ENCODE data around the gene ALKBH2.

- TF ChIP-seq POLR2A (IDR thresholded peaks at IDR 0.05) (no peak), CTCF (IDR thresholded peaks at IDR 0.05) (no peak)
Measured at GRCh38 chr12:109121346-109121880, 28.1 kb upstream of the ALKBH2 start.
